GM18505 (cell line): ENCODE results near the gene C1GALT1C1.
"Not testable (repeated sequence)": the region's sequence is repeated elsewhere in the genome, so short reads cannot be mapped to it uniquely, and the experiment has no call there.

ENCODE experiments used
- ATAC-seq: cut with Tn5 transposase; IDR thresholded peaks from one replicate; pipeline ENCODE4 v1.9.1; 2021; ENCODE audit not compliant: unreplicated experiment
- POLR2A ChIP-seq: IDR thresholded peaks from 4 replicates; pipeline ENCODE4 v1.6.1; 2011; ENCODE audit warnings: borderline replicate concordance; ENCODE audit not compliant: insufficient read depth, insufficient read length; ENCODE audit errors: extremely low read depth

The C1GALT1C1 gene

DNA sequence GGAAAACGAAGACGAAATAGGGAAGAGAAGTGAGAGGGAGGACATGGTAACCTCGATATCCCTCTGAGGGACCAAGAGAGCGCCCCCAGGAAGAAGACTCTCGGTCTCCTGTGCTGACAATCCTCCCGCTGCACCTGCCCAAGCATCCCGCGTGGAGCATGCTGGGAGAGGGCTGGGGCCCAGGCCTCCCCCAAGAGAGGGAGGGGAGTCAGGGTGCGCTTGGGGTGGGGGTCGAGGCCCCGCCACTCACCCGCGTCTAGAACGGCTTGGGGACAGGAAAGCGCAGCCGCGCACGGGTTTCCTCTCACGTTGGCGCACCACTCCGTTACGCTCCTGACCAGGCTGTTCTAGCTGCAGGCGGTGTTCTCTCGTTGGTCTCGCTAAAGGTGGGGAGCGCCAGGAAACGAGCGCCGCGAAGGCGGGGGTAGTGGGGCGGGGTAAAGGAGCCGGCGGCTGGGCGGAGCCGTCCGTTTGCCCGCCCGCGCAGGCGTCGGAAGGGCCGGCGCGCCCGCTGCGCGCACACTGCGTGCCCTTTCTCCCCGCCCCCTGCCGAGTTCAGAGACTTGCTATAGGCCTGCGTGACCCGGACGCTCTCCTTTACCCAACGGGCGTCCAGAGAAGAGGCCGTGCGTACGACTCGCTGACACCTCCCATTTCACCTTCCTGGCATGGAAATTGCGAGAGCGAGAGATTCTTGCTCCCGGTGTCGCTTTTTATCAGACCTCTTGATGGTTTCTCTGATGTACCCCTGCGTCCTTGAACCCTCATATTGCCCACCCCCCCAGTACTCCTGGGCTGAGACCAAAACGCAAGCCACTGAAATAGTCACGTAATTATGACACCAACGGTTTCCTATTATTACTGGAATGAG is at the start of gene C1GALT1C1:
Gene C1GALT1C1, minus strand, starts transcription at position 388 of the 871 bp plus-strand sequence. CDS start 2,888 bp downstream, outside the sequence.
- peak; percentile 71 for TF ChIP-seq POLR2A
- peak; percentile 94 for ATAC-seq

GRCh38 chrX:120677004-120677652 is 47.3 kb upstream of the C1GALT1C1 start:
- no peak for ATAC-seq
- no peak for TF ChIP-seq POLR2A

DNA sequence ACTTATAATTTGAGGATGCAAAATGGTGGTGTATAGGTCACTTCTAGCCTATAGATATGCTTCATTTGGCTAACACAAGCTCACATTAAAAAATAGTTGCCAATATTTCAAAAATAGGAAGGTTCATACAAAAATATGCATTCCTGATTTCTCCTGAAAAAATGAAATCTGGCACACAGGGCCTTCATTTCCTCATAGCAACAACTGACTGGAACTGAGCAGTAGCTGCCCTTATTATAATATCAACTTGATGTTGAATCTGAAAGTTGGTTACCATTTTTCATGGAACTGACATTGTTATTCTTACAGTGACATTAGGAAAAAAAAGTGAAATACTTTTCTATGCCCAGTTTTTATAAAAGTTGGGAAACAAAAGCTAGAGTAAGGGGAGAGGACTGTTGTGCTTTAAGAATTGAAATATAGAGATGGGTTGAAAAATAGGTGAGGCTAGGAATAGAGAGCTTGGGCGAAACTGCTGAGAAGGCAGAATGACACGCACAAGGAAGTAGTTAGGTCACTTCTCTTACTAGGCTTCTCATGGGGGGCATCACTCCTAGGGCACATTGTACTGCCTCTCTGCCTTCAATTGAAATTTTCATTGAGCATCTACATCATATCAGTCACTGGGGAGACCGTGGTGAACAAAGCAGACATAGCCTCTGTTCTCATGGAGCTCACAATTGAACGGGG is 43.1 kb upstream of the C1GALT1C1 start:
- TF ChIP-seq POLR2A, result no peak
- no peak for ATAC-seq

- TF ChIP-seq POLR2A, result no peak
- no peak for ATAC-seq
Observed at GRCh38 chrX:120672389-120672788, 42.5 kb upstream of the C1GALT1C1 start.

GRCh38 chrX:120671963-120672362 is 42.1 kb upstream of the C1GALT1C1 start:
- TF ChIP-seq POLR2A, result no peak
- no peak for ATAC-seq

GRCh38 chrX:120668357-120668756 is 38.5 kb upstream of the C1GALT1C1 start:
- TF ChIP-seq POLR2A, result no peak
- ATAC-seq, result no peak

DNA sequence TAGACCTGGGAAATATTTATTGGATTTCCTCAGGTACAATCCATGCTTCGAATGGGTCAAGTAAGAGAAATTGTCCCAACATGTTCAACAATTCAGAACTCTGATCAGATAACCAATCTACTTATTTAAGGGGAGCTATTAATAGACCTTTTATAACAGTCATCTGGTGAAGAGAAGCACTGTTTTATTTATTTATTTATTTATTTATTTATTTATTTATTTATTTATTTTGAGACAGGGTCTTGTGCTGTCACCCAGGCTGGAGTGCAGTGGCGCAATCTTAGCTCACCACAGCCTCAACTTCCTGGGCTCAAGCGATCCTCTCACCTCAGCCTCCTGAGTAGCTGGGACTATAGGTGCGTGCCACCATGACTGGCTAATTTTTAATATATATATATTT is 34.7 kb upstream of the C1GALT1C1 start:
- ATAC-seq, result not testable (repeated sequence)

DNA sequence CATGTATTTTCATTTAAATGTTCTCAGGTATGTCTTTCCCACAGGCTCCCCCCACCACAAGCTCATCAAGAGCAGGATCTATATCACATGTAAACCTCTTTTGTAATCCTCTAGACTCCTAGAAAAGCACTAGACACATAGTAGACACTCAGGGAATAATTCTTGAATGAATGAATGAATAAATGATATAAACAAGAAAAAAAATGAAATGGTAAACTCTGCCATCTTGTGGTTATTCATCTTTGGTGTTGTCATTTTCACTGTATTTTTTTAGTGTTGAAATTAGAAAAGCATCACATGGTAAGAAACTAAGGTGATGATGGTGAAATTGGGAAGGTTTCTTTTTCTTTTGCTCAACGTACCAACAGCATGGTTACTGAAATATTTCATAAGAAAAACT is 34.2 kb upstream of the C1GALT1C1 start:
- no peak for ATAC-seq
- TF ChIP-seq POLR2A, result no peak

- TF ChIP-seq POLR2A, result no peak
- no peak for ATAC-seq
Observed at GRCh38 chrX:120662662-120663061, 32.8 kb upstream of the C1GALT1C1 start.

DNA sequence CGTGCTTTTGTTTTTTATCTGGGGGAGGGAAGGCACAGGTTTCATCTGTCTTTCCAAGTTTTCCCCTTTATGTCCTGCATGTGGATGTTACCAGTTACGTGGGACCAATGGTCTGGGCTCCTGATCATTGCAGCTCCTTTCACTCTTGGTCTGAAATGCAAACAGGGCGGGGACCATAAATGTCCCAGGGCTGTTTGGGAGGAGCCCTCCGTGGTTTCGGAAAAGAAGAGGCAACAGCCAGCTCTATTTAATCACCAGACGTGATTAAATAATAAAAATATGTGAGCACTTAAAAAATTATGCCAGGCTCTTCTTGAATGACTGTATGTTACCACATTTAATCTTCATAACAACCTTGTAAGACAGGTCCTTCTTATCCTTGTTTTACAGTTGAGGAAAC is 30.8 kb upstream of the C1GALT1C1 start:
- no peak for TF ChIP-seq POLR2A
- no peak for ATAC-seq

- no peak for ATAC-seq
- no peak for TF ChIP-seq POLR2A
Observed at GRCh38 chrX:120653000-120653399, 23.1 kb upstream of the C1GALT1C1 start.

GRCh38 chrX:120652256-120652655 is 22.4 kb upstream of the C1GALT1C1 start:
- ATAC-seq, result not testable (repeated sequence)

GRCh38 chrX:120647127-120647526 is 17.3 kb upstream of the C1GALT1C1 start:
- TF ChIP-seq POLR2A, result no peak

DNA sequence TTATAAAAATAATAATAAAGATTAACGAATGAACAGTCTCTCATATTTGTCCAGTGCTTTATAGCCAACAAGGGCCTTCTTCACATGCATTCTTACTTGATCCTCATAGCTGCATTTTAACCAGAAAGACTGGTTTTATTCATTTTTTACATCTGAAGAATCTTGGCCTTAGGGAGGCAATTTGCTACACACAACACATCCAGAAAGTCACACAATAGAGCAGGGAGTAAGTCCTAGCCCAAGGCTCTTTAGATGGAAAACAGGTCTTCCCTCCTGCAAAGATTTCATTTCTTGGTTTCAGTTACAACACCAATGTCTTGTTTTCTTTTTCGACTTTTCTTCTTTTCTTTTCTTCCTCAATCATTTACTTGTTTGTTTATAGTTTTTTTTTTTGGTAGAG is 13.0 kb upstream of the C1GALT1C1 start:
- TF ChIP-seq POLR2A, result no peak
- ATAC-seq, result no peak

More at GRCh38 chrX:120647127-120647526, 17.3 kb upstream of the C1GALT1C1 start:
- no peak for ATAC-seq

DNA sequence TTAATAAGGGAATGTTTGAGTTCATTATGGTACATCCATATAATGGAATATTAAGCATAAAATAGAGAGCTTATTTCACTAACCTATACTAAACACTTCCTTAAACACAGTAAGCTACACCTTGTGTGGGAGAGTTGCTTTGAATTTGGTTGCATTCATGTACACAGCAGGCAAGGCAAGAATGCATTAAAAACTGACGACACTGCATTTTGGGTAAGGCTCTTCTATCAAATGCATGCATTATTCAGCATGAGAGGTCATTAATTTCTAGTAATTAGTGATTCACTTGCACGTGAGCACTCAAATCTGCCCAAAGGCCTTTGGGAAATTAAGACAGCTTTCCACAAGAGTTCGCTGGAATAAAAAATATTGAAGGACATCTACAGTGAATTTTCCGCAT is 8.8 kb upstream of the C1GALT1C1 start:
- no peak for ATAC-seq
- no peak for TF ChIP-seq POLR2A
